EH (cell line): Measurements from ENCODE around the gene KCMF1.
A peak's percentile ranks its signal among the peaks of the same experiment; 100 is the strongest.

Experiments
- DNase-seq: peaks from one replicate; pipeline ENCODE4 v3.0.0-alpha.2; 2015; ENCODE audit warnings: low read depth

Gene KCMF1

DNA sequence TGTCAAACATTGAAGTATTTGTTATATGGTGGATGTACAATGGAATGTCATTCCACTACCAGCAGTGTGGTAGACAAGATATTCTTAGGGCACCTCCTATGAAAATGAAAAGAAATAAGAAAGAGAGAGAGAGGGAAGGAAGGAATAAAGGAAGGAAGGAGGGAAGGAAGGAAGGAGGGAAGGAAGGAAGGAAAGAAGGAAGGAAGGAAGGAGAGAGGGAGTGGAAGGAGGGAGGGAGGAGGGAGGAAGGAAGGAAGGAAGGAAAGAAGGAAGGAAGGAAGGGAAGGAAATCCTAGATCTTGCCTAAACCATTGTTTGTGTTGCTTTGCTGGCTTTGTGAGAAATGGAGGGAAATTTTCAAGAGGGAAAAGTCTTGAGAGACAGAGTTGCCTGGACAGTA, 112.1 kb downstream of the KCMF1 start:
- DNase-seq = no peak

DNA sequence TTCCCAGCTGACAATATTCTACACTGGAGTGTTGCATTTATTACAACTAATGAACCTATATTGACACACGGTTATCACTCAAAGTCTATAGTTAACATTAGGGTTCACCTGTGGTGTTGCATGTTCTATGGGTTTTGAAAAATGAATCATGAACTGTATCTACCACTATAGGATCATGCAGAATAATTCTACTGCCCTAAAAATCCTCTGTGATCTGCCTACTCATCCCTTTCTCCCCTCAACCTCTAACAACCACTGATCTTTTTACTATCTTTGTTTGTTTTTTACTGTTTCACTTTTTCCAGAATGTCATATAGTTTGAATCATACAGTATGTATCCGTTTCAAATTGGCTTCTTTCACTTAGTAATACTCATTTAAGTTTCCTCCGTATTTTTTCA, 114.6 kb downstream of the KCMF1 start:
- DNase-seq = no peak

DNA sequence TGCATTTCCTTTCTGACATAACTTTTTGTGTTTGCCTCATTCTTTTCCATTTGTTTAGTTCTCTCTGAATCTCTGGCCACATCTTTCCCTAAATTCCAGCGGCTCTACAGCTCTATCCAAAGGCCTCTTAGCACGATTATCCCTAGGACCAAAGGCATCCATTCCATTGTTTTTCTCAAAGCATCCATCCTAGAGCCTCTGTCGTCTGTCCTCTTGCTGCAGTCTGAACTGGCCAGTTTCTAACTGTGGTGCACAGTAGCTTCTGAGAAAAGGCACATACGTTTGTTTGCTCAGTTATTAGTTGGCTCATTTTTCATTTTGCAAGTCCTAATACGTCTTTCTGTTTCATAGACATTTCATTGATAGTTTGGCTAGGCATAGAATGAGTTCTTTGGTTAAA, 116.6 kb downstream of the KCMF1 start:
- no peak for DNase-seq

DNA sequence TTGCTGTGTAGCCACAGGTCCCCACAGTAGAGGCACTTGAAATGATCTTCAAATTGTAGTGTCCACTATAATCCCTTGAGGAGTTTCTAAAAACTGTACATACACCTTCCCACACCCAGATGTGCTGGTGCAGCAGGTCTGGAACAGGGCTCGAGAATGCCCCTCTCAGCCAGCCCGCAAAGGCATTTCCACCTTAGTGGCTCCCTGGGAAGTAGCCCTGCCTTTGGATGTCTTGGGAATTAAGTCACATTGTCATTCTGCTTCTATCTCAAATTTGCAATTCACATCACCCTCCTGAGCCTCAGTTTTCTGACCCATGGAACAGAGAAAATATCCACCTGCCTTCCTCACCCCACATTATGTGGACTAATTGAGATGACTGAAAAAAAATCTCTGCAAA, 118.0 kb downstream of the KCMF1 start:
- no peak for DNase-seq

DNA sequence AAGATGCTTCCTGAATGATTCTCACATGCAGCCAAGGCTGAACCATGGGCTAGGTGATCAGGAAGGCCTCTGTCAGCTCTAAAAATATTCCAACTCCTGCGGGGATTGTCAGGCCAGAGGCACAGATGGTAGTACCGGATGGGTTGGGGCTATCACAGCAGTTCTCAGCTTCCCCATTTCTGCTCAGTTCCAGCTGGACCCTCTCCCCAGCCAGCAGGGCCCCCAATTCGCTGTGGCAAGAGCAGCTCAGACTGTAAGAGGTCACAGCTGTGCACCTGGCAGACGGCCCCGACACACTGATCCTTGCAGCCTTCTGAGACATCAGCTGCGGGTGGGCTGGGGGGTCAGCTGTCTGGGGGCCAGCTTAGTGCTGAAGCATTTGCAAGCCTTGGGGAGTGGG, 118.6 kb downstream of the KCMF1 start:
- DNase-seq = no peak

DNA sequence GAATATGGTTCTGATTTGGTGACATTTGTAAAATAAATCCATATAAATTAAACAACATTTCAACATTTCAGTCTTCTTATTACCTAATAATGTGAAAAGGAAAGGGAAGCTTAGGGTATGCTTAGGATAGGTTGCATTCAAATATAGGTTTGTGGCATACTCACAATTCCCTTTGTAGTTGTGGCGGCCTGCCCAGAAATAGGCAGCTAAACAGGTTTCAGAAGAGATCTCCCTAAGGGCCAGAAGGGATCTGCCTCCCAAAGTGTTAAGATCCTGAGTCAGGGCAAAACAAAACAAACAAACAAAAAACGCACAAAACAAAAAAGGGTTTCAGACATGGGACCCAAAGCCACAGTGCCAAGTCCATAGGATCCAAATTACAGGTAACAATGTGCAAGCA, 120.9 kb downstream of the KCMF1 start:
- no peak for DNase-seq

DNA sequence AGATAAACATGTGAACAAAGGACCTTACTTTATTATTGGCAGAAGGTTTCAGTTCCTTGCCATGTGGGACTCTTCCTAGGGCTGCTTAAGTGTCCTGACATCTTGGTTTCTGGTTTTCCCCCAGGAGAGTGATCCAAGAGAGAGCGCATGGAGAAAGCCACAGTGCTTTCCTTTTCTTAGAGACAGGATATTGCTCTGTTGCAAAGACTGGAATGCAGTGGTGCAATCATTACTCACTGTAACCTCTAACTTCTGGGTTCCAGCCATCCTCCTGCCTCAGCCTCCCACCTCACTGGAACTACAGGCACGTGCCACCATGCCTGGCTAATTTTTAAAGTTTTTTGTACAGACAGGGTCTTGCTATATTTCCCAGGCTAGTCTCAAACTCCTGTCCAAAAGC, 124.1 kb downstream of the KCMF1 start:
- peak; percentile 36 for DNase-seq

DNA sequence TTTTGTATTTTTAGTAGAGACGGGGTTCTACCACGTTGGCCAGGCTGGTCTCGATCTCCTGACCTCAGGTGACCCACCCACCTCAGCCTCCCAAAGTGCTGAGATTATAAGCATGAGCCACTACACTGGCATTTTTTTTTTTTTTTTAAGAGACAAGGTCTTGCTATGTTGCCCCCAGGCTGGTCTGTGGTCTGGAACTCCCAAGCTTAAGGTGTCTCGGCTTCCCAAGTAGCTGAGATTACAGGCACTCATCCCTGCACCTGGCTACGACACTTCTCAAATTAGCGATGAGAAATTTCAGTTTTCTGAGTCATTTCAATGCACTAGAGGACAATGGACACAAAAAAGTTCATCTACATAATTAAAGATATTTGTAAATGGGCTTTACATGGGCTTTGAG, 125.7 kb downstream of the KCMF1 start:
- DNase-seq = no peak

DNA sequence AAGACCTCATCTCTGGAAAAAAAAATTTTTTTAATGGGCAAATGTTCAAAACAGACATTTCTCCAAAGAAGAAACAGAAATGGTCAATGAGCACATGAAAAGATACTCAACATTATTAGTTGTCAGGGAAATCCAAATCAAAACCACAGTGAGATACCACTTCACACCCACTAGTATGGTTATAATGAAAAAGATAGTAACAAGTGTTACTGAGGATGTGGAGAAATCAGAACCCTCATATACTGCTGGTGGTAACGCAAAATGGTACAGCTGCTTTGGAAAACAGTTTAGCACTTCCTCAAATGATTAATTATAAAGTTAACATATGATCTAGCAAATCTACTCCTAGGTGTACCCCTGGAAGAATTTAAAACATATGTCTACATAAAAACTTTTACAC, 133.3 kb downstream of the KCMF1 start:
- no peak for DNase-seq

DNA sequence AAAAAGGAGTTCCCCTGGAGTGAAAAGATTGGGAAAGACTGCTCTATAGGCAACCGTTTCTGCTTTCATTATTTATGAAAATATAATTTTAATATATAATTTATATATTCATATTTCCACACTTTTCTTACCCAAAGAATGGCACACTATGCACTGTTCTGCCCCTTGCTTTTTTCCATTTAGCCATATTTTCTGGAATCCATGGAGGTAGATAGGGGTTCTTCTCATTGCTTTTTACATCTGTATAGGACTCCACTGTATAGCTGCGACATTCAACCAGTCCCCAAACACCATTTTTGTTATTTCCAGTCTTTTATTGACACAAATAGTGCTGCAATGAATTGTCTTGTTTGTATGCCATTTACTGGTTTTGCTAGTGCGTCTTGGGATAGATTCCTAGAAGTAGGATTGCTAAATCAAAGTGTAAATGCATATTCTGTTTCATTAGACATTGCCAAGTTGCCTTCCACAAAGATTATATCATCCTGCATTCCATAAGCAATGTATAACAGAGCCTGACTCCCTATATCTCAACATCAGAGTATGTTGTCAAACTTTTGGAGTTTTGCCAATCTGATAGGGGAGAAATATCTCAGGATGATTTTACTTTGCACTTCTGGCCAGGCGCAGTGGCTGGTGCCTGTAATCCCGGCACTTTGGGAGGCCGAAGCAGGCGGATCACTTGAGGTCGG, 135.7 kb downstream of the KCMF1 start:
- DNase-seq = peak; percentile 76
